ENCODE measurements around the gene PXMP4. TPM values are rescaled to one million over a fixed set of nuclear protein-coding genes. Genes with fewer than 3 reads are reported as not detected.

PXMP4 gene
- total and polyA plus RNA-seq, 5 donors from 2014 or later: 5.3 to 14.5 (median 11.4) TPM

- H3K4me1 ChIP-seq (ENCODE audit: control insufficient read depth, insufficient read depth, low read length, poor library complexity, severe bottlenecking): peaks cover 2% of the 10 kb centered on the region
- no peak overlapping the region for H3K4me3 ChIP-seq (ENCODE audit: low read depth, low read length)
- Mint-ChIP-seq H3K4me3 (no peak overlapping the region), H3K9me3 (no peaks in the 10 kb centered on the region), H3K27me3 (no peaks in the 10 kb centered on the region), H3K36me3 (no peaks in the 10 kb centered on the region), H3K27ac (no peak overlapping the region), H3K4me1 (peaks cover 2 to 17% (median 9%) of the 10 kb centered on the region in 4 donors)
- H3K27me3 ChIP-seq (ENCODE audit: control insufficient read depth, insufficient read depth, low read length): no peaks in the 10 kb centered on the region
- no peaks in the 10 kb centered on the region for H3K9me3 ChIP-seq (ENCODE audit: control insufficient read depth in 2 of 2, low read length in 2 of 2)
- no peaks in the 10 kb centered on the region for H3K36me3 ChIP-seq (ENCODE audit: control insufficient read depth, insufficient read depth, low read length)
- no peak for ATAC-seq (ENCODE audit: low read depth in 2 of 2)
- H3K27ac ChIP-seq (ENCODE audit: insufficient read depth, low read length, poor library complexity, severe bottlenecking): no peak overlapping the region
- no peak for DNase-seq
Measured at GRCh38 chr20:33656783-33657703, 63.1 kb downstream of the PXMP4 start.

- no peak for ATAC-seq (ENCODE audit: low read depth in 2 of 2)
- Histone ChIP-seq H3K36me3 (ENCODE audit: control insufficient read depth, insufficient read depth, low read length) (no peaks in the 10 kb centered on the region), H3K27ac (ENCODE audit: insufficient read depth, low read length, poor library complexity, severe bottlenecking) (no peak overlapping the region), H3K9me3 (ENCODE audit: control insufficient read depth in 2 of 2, low read length in 2 of 2) (no peaks in the 10 kb centered on the region), H3K4me3 (ENCODE audit: low read depth, low read length) (no peak overlapping the region), H3K4me1 (ENCODE audit: control insufficient read depth, insufficient read depth, low read length, poor library complexity, severe bottlenecking) (no peaks in the 10 kb centered on the region), H3K27me3 (ENCODE audit: control insufficient read depth, insufficient read depth, low read length) (no peaks in the 10 kb centered on the region)
- DNase-seq: no peak
- Mint-ChIP-seq H3K9me3 (no peaks in the 10 kb centered on the region), H3K27ac (no peak overlapping the region), H3K27me3 (no peaks in the 10 kb centered on the region), H3K4me3 (no peak overlapping the region), H3K4me1 (peaks cover 4 to 21% (median 12%) of the 10 kb centered on the region in 4 donors), H3K36me3 (no peaks in the 10 kb centered on the region)
Measured at GRCh38 chr20:33656010-33656782, 63.9 kb downstream of the PXMP4 start.

- Mint-ChIP-seq H3K36me3 (no peaks in the 10 kb centered on the region), H3K9me3 (no peaks in the 10 kb centered on the region), H3K4me1 (peaks cover 4 to 23% (median 12%) of the 10 kb centered on the region in 4 donors), H3K27ac (no peak overlapping the region), H3K4me3 (no peak overlapping the region), H3K27me3 (no peaks in the 10 kb centered on the region)
- Histone ChIP-seq H3K36me3 (ENCODE audit: control insufficient read depth, insufficient read depth, low read length) (no peaks in the 10 kb centered on the region), H3K4me3 (ENCODE audit: low read depth, low read length) (no peak overlapping the region), H3K9me3 (ENCODE audit: control insufficient read depth in 2 of 2, low read length in 2 of 2) (no peaks in the 10 kb centered on the region), H3K27ac (ENCODE audit: insufficient read depth, low read length, poor library complexity, severe bottlenecking) (no peak overlapping the region), H3K4me1 (ENCODE audit: control insufficient read depth, insufficient read depth, low read length, poor library complexity, severe bottlenecking) (no peaks in the 10 kb centered on the region), H3K27me3 (ENCODE audit: control insufficient read depth, insufficient read depth, low read length) (no peaks in the 10 kb centered on the region)
- DNase-seq: no peak
- no peak for ATAC-seq (ENCODE audit: low read depth in 2 of 2)
Measured at GRCh38 chr20:33655164-33655563, 64.9 kb downstream of the PXMP4 start.

GRCh38 chr20:33654680-33655161, 65.4 kb downstream of the PXMP4 start:
- Mint-ChIP-seq H3K27ac (no peak overlapping the region), H3K27me3 (no peaks in the 10 kb centered on the region), H3K4me1 (peaks cover 4 to 25% (median 13%) of the 10 kb centered on the region in 4 donors), H3K36me3 (no peaks in the 10 kb centered on the region), H3K4me3 (peak overlapping the region in 1 of 4 donors; percentile 41), H3K9me3 (no peaks in the 10 kb centered on the region)
- H3K27ac ChIP-seq (ENCODE audit: insufficient read depth, low read length, poor library complexity, severe bottlenecking): no peak overlapping the region
- peaks cover under 1% of the 10 kb centered on the region for H3K4me1 ChIP-seq (ENCODE audit: control insufficient read depth, insufficient read depth, low read length, poor library complexity, severe bottlenecking)
- no peak overlapping the region for H3K4me3 ChIP-seq (ENCODE audit: low read depth, low read length)
- no peaks in the 10 kb centered on the region for H3K27me3 ChIP-seq (ENCODE audit: control insufficient read depth, insufficient read depth, low read length)
- no peaks in the 10 kb centered on the region for H3K9me3 ChIP-seq (ENCODE audit: control insufficient read depth in 2 of 2, low read length in 2 of 2)
- no peak for DNase-seq
- no peaks in the 10 kb centered on the region for H3K36me3 ChIP-seq (ENCODE audit: control insufficient read depth, insufficient read depth, low read length)
- ATAC-seq (ENCODE audit: low read depth in 2 of 2): no peak

GRCh38 chr20:33653900-33654596, 66.1 kb downstream of the PXMP4 start:
- Histone ChIP-seq H3K27me3 (ENCODE audit: control insufficient read depth, insufficient read depth, low read length) (no peaks in the 10 kb centered on the region), H3K27ac (ENCODE audit: insufficient read depth, low read length, poor library complexity, severe bottlenecking) (no peak overlapping the region), H3K4me1 (ENCODE audit: control insufficient read depth, insufficient read depth, low read length, poor library complexity, severe bottlenecking) (peaks cover 5% of the 10 kb centered on the region), H3K36me3 (ENCODE audit: control insufficient read depth, insufficient read depth, low read length) (no peaks in the 10 kb centered on the region), H3K4me3 (ENCODE audit: low read depth, low read length) (no peak overlapping the region), H3K9me3 (ENCODE audit: control insufficient read depth in 2 of 2, low read length in 2 of 2) (no peaks in the 10 kb centered on the region)
- no peaks in the 10 kb centered on the region for H3K27me3 Mint-ChIP-seq
- ATAC-seq (ENCODE audit: low read depth in 2 of 2): no peak
- DNase-seq: no peak
- peaks cover 4 to 31% (median 15%) of the 10 kb centered on the region in 4 donors for H3K4me1 Mint-ChIP-seq
- H3K27ac Mint-ChIP-seq: peak overlapping the region in 1 of 3 donors; percentile 44
- H3K9me3 Mint-ChIP-seq: no peaks in the 10 kb centered on the region
- H3K36me3 Mint-ChIP-seq: no peaks in the 10 kb centered on the region
- H3K4me3 Mint-ChIP-seq: peak overlapping the region in 1 of 4 donors; percentile 41

GRCh38 chr20:33653218-33653899, 66.8 kb downstream of the PXMP4 start:
- ATAC-seq (ENCODE audit: low read depth in 2 of 2): peak in 1 of 2 donors; percentile 57
- Mint-ChIP-seq H3K36me3 (no peaks in the 10 kb centered on the region), H3K27me3 (no peaks in the 10 kb centered on the region), H3K9me3 (no peaks in the 10 kb centered on the region), H3K4me1 (peaks cover 4 to 38% (median 17%) of the 10 kb centered on the region in 4 donors), H3K27ac (peak overlapping the region in 2 of 3 donors; percentile 44 to 74), H3K4me3 (peak overlapping the region in 2 of 4 donors; percentile 43 to 82)
- H3K36me3 ChIP-seq (ENCODE audit: control insufficient read depth, insufficient read depth, low read length): no peaks in the 10 kb centered on the region
- no peak overlapping the region for H3K4me3 ChIP-seq (ENCODE audit: low read depth, low read length)
- H3K9me3 ChIP-seq (ENCODE audit: control insufficient read depth in 2 of 2, low read length in 2 of 2): no peaks in the 10 kb centered on the region
- H3K27ac ChIP-seq (ENCODE audit: insufficient read depth, low read length, poor library complexity, severe bottlenecking): no peak overlapping the region
- DNase-seq: peak in 2 of 3 donors; percentile 34 to 54
- H3K27me3 ChIP-seq (ENCODE audit: control insufficient read depth, insufficient read depth, low read length): no peaks in the 10 kb centered on the region
- H3K4me1 ChIP-seq (ENCODE audit: control insufficient read depth, insufficient read depth, low read length, poor library complexity, severe bottlenecking): peaks cover 5% of the 10 kb centered on the region
